Measurements from ENCODE around the gene SHQ1.

DNA sequence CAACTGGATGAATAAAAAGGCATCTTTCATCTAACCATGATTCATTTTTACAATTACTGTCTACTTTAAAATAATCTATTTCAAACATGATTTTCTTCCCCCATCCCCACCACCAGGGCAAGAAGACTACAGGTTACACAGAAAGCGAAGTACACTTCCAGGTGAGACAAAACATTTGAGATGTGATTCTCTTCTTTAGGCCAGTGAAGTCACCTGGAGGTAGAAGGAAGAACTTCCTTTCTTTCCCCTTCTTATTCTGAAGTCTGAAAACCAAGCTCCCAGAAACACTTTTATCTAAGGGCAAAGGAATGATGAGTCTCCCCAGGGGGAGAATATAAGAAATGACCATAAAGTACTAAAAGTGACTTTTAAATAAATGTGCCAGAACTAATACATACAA is 36.7 kb downstream of the SHQ1 start:
- TF ChIP-seq, protein P1, sequence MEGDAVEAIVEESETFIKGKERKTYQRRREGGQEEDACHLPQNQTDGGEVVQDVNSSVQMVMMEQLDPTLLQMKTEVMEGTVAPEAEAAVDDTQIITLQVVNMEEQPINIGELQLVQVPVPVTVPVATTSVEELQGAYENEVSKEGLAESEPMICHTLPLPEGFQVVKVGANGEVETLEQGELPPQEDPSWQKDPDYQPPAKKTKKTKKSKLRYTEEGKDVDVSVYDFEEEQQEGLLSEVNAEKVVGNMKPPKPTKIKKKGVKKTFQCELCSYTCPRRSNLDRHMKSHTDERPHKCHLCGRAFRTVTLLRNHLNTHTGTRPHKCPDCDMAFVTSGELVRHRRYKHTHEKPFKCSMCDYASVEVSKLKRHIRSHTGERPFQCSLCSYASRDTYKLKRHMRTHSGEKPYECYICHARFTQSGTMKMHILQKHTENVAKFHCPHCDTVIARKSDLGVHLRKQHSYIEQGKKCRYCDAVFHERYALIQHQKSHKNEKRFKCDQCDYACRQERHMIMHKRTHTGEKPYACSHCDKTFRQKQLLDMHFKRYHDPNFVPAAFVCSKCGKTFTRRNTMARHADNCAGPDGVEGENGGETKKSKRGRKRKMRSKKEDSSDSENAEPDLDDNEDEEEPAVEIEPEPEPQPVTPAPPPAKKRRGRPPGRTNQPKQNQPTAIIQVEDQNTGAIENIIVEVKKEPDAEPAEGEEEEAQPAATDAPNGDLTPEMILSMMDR (IDR thresholded peaks at IDR 0.05) = no peak
- TF ChIP-seq POLR2A (IDR thresholded peaks at IDR 0.05) = no peak

Data from heart left ventricle (tissue), 13 donors.